ENCODE measurements around the gene STARD13.

STARD13 gene

GRCh38 chr13:33206425-33206824, 79.1 kb downstream of the STARD13 start:
- Mint-ChIP-seq H3K27ac (peak overlapping the region; percentile 86 to 93 (median 92)), H3K9me3 (no peaks in the 10 kb centered on the region)

GRCh38 chr13:33205804-33206221, 79.7 kb downstream of the STARD13 start:
- Mint-ChIP-seq H3K9me3 (no peaks in the 10 kb centered on the region), H3K4me1 (peaks cover 68% of the 10 kb centered on the region), H3K27me3 (ENCODE audit: low read depth) (peaks cover 3% of the 10 kb centered on the region), H3K27ac (peak overlapping the region; percentile 86 to 93 (median 92)), H3K4me3 (peak overlapping the region; percentile 74 to 80 (median 74)), H3K36me3 (ENCODE audit: low read depth) (no peaks in the 10 kb centered on the region)
- TF ChIP-seq, protein P1, sequence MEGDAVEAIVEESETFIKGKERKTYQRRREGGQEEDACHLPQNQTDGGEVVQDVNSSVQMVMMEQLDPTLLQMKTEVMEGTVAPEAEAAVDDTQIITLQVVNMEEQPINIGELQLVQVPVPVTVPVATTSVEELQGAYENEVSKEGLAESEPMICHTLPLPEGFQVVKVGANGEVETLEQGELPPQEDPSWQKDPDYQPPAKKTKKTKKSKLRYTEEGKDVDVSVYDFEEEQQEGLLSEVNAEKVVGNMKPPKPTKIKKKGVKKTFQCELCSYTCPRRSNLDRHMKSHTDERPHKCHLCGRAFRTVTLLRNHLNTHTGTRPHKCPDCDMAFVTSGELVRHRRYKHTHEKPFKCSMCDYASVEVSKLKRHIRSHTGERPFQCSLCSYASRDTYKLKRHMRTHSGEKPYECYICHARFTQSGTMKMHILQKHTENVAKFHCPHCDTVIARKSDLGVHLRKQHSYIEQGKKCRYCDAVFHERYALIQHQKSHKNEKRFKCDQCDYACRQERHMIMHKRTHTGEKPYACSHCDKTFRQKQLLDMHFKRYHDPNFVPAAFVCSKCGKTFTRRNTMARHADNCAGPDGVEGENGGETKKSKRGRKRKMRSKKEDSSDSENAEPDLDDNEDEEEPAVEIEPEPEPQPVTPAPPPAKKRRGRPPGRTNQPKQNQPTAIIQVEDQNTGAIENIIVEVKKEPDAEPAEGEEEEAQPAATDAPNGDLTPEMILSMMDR (IDR thresholded peaks at IDR 0.05; ENCODE audit: unreplicated experiment in 3 of 3): no peak

More at GRCh38 chr13:33206425-33206824, 79.1 kb downstream of the STARD13 start:
- TF ChIP-seq, protein P1 (IDR thresholded peaks at IDR 0.05; ENCODE audit: unreplicated experiment in 3 of 3): no peak
- no peaks in the 10 kb centered on the region for H3K36me3 Mint-ChIP-seq (ENCODE audit: low read depth)
- H3K27me3 Mint-ChIP-seq (ENCODE audit: low read depth): peaks cover 3% of the 10 kb centered on the region
- peak overlapping the region in 1 of 3 experiments; percentile 74 for H3K4me3 Mint-ChIP-seq
- H3K4me1 Mint-ChIP-seq: peaks cover 68% of the 10 kb centered on the region

- Mint-ChIP-seq H3K27me3 (ENCODE audit: low read depth) (peaks cover 3% of the 10 kb centered on the region), H3K27ac (peak overlapping the region; percentile 86 to 93 (median 92)), H3K36me3 (ENCODE audit: low read depth) (no peaks in the 10 kb centered on the region), H3K9me3 (no peaks in the 10 kb centered on the region), H3K4me1 (peaks cover 72% of the 10 kb centered on the region), H3K4me3 (peak overlapping the region; percentile 65 to 82 (median 78))
- TF ChIP-seq, protein P1 (IDR thresholded peaks at IDR 0.05; ENCODE audit: unreplicated experiment in 3 of 3): no peak
These were observed 80.3 kb downstream of the STARD13 start for GRCh38 chr13:33205224-33205623.

DNA sequence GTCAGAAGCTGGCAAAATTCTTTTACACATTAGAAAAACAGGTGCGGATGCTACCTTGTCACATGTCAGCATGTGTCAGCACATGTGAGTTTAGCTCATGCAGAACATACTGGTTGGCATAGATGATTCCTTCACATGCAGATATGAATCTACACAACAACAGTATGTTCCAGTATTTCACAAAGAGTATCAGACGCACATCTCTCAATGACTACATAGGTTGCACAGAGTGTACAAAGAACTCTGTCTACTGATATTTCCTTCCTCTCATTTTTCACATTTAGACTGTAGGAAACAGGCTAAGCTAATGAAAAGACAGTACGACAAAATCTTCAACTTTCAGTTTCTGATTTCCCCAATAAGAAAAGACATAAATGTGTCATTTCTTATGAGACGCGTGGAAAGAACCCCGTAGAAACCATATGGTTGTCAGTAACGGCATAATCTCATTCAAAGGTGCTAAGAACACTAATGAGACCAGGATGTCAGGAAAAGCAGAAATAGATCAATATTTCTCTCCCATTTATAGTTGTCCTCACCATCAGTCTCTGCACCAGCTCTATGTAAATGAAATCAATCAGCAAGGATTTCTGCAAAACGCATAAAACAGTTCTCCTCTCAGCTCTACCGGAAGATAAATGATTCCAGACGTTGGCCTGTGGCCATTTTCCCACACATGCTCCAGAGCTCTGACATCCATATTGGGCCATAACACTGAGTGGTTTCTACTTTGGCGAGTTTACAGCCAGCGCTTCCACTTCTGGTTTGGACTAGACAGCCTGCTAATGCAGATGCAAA, 81.2 kb downstream of the STARD13 start:
- peak overlapping the region; percentile 65 to 82 (median 78) for H3K4me3 Mint-ChIP-seq
- H3K4me1 Mint-ChIP-seq: peaks cover 78% of the 10 kb centered on the region
- H3K9me3 Mint-ChIP-seq: no peaks in the 10 kb centered on the region
- no peaks in the 10 kb centered on the region for H3K36me3 Mint-ChIP-seq (ENCODE audit: low read depth)
- H3K27ac Mint-ChIP-seq: peak overlapping the region; percentile 86 to 93 (median 92)
- TF ChIP-seq, protein P1 (IDR thresholded peaks at IDR 0.05; ENCODE audit: unreplicated experiment in 3 of 3): no peak
- H3K27me3 Mint-ChIP-seq (ENCODE audit: low read depth): peaks cover 3% of the 10 kb centered on the region

GRCh38 chr13:33202644-33203169, 82.8 kb downstream of the STARD13 start:
- TF ChIP-seq, protein P1 (IDR thresholded peaks at IDR 0.05; ENCODE audit: unreplicated experiment in 3 of 3): no peak
- H3K27me3 Mint-ChIP-seq (ENCODE audit: low read depth): peaks cover 3% of the 10 kb centered on the region
- no peaks in the 10 kb centered on the region for H3K9me3 Mint-ChIP-seq
- H3K27ac Mint-ChIP-seq: peak overlapping the region; percentile 43 to 92 (median 59)
- H3K4me1 Mint-ChIP-seq: peaks cover 75% of the 10 kb centered on the region
- H3K36me3 Mint-ChIP-seq (ENCODE audit: low read depth): no peaks in the 10 kb centered on the region
- H3K4me3 Mint-ChIP-seq: no peak overlapping the region
